Gastroesophageal sphincter (tissue), 4 donors: Measurements from ENCODE around the gene PCK1. TPM values are rescaled to one million over a fixed set of nuclear protein-coding genes. Genes with fewer than 3 reads are reported as not detected.

Source experiments
- ATAC-seq: fragments of 150-250 bp; one replicate; pipeline ENCODE4 v1.9.1; 2016; ENCODE audit warnings: mild to moderate bottlenecking, moderate library complexity
- H3K27ac ChIP-seq, 4 donors: fragments of 200-600 bp; sonication (generic) in 3 of 4; 1 replicate in 3 of 4; 2 replicates in 1 of 4; pipeline ENCODE4 v1.5.1; 2016 to 2019
- H3K27me3 ChIP-seq: fragments of 200-600 bp; sonication (generic); one replicate; pipeline ENCODE4 v1.5.1; 2019
- H3K36me3 ChIP-seq, 2 donors: fragments of 200-600 bp; sonication (generic); one replicate each; pipeline ENCODE4 v1.5.1; 2019; ENCODE audit warnings: control low read depth in 1 of 2
- H3K4me1 ChIP-seq, 3 donors: fragments of 200-600 bp; sonication (generic); 1 replicate in 2 of 3; 2 replicates in 1 of 3; pipeline ENCODE4 v1.5.1; 2016 to 2019; ENCODE audit warnings: control low read depth in 2 of 3
- H3K4me3 ChIP-seq, 2 donors: fragments of 200-600 bp; sonication (generic); one replicate each; pipeline ENCODE4 v1.5.1; 2019; ENCODE audit warnings: mild to moderate bottlenecking in 1 of 2, moderate library complexity in 1 of 2
- H3K9me3 ChIP-seq, 3 donors: fragments of 200-600 bp; sonication (generic); one replicate each; pipeline ENCODE4 v1.5.1; 2017 to 2019; ENCODE audit warnings: control low read depth in 2 of 3
- EP300 ChIP-seq: sonication (generic); formaldehyde crosslinking; IDR thresholded peaks from one replicate; pipeline ENCODE4 v1.6.1; 2017; ENCODE audit warnings: antibody characterized with exemption, mild to moderate bottlenecking
- POLR2A ChIP-seq, 2 donors: fragments of 450-650 bp; IDR thresholded peaks; one replicate each; pipeline ENCODE4 v1.6.1; 2017; ENCODE audit warnings: antibody characterized with exemption in 2 of 2, mild to moderate bottlenecking in 2 of 2, moderate library complexity in 1 of 2
- POLR2AphosphoS5 ChIP-seq: sonication (generic); formaldehyde crosslinking; IDR thresholded peaks from one replicate; pipeline ENCODE4 v1.6.1; 2017; ENCODE audit warnings: antibody characterized with exemption
- WGBS, 2 donors: methylation state at CpG; one replicate each; pipeline ENCODE4 v1.1.5; 2018; ENCODE audit warnings: low coverage in 1 of 2; 5-methylcytosine and 5-hydroxymethylcytosine counted together
- total RNA-seq, 4 donors: library from RNA; depleted of rRNA; stranded (reverse); fragments of >200 nt; gene quantifications; one replicate each; pipeline ENCODE4 v1.1.0, GENCODE V29; 2016
- TF ChIP-seq, protein P1 (sequence below), 4 experiments: fragments of 200-600 bp in 2 of 4; fragments of 450-650 bp in 2 of 4; sonication (generic) in 1 of 4; IDR thresholded peaks; one replicate each; pipeline ENCODE4 v1.5.1; 2017 to 2019; ENCODE audit warnings: antibody characterized with exemption in 4 of 4, mild to moderate bottlenecking in 2 of 4, moderate library complexity in 2 of 4

PCK1 gene
- total RNA-seq, 4 donors from 2014 or later, result 0.15 to 3.2 (median 0.23) TPM

- H3K27ac ChIP-seq, result no peak overlapping the region
- TF ChIP-seq, protein P1, sequence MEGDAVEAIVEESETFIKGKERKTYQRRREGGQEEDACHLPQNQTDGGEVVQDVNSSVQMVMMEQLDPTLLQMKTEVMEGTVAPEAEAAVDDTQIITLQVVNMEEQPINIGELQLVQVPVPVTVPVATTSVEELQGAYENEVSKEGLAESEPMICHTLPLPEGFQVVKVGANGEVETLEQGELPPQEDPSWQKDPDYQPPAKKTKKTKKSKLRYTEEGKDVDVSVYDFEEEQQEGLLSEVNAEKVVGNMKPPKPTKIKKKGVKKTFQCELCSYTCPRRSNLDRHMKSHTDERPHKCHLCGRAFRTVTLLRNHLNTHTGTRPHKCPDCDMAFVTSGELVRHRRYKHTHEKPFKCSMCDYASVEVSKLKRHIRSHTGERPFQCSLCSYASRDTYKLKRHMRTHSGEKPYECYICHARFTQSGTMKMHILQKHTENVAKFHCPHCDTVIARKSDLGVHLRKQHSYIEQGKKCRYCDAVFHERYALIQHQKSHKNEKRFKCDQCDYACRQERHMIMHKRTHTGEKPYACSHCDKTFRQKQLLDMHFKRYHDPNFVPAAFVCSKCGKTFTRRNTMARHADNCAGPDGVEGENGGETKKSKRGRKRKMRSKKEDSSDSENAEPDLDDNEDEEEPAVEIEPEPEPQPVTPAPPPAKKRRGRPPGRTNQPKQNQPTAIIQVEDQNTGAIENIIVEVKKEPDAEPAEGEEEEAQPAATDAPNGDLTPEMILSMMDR (IDR thresholded peaks at IDR 0.05), result no peak
- TF ChIP-seq EP300 (no peak), POLR2AphosphoS5 (no peak)
- no peak for ATAC-seq
- no peak overlapping the region for H3K4me3 ChIP-seq
- no peaks in the 10 kb centered on the region for H3K4me1 ChIP-seq
- H3K36me3 ChIP-seq, result no peaks in the 10 kb centered on the region
- no peaks in the 10 kb centered on the region for H3K9me3 ChIP-seq
- peaks cover 32% of the 10 kb centered on the region for H3K27me3 ChIP-seq
- WGBS, 2 donors, result 87 to 94% methylated on average over 3 to 4 of the region's 7 CpGs
Observed at GRCh38 chr20:57608516-57608915, 47.6 kb downstream of the PCK1 start.

- TF ChIP-seq, protein P1 (IDR thresholded peaks at IDR 0.05), result no peak
- TF ChIP-seq POLR2A (IDR thresholded peaks at IDR 0.05) (no peak), EP300 (no peak), POLR2AphosphoS5 (no peak)
- 50 to 87% methylated on average over 4 to 5 of the region's 16 CpGs for WGBS, 2 donors
- Histone ChIP-seq H3K9me3 (no peaks in the 10 kb centered on the region), H3K4me1 (no peaks in the 10 kb centered on the region), H3K36me3 (no peaks in the 10 kb centered on the region), H3K4me3 (no peak overlapping the region), H3K27me3 (peaks cover 32% of the 10 kb centered on the region), H3K27ac (no peak overlapping the region)
- ATAC-seq, result no peak
Observed at GRCh38 chr20:57609086-57609841, 48.4 kb downstream of the PCK1 start.

GRCh38 chr20:57609842-57610167, 48.9 kb downstream of the PCK1 start:
- TF ChIP-seq, protein P1 (IDR thresholded peaks at IDR 0.05), result no peak
- TF ChIP-seq EP300 (no peak), POLR2AphosphoS5 (no peak), POLR2A (IDR thresholded peaks at IDR 0.05) (no peak)
- no peaks in the 10 kb centered on the region for H3K4me1 ChIP-seq
- WGBS, 2 donors, result 86% methylated on average over 7 of the region's 8 CpGs; no CpG with 5 or more reads in 1 of the 2 donors
- no peak overlapping the region for H3K27ac ChIP-seq
- no peaks in the 10 kb centered on the region for H3K36me3 ChIP-seq
- H3K27me3 ChIP-seq, result peaks cover 32% of the 10 kb centered on the region
- no peak overlapping the region for H3K4me3 ChIP-seq
- no peaks in the 10 kb centered on the region for H3K9me3 ChIP-seq
- ATAC-seq, result no peak

GRCh38 chr20:57610261-57610952, 49.5 kb downstream of the PCK1 start:
- H3K27me3 ChIP-seq, result peaks cover 32% of the 10 kb centered on the region
- H3K9me3 ChIP-seq, result no peaks in the 10 kb centered on the region
- no peaks in the 10 kb centered on the region for H3K4me1 ChIP-seq
- H3K4me3 ChIP-seq, result no peak overlapping the region
- H3K36me3 ChIP-seq, result no peaks in the 10 kb centered on the region
- no peak for ATAC-seq
- no peak overlapping the region for H3K27ac ChIP-seq
- 65 to 67% methylated on average over 1 to 9 of the region's 18 CpGs for WGBS, 2 donors
- no peak for TF ChIP-seq POLR2AphosphoS5
- TF ChIP-seq, protein P1 (IDR thresholded peaks at IDR 0.05), result no peak
- TF ChIP-seq EP300, result no peak
- no peak for TF ChIP-seq POLR2A (IDR thresholded peaks at IDR 0.05)
